COLO668 (cell line): ENCODE data around the gene RPRD1B.

ENCODE experiments used
- DNase-seq: peaks from one replicate; lab custom pipeline; 2025; ENCODE audit not compliant: unreplicated experiment; lab: John Stamatoyannopoulos, UW

Gene RPRD1B, protein sequence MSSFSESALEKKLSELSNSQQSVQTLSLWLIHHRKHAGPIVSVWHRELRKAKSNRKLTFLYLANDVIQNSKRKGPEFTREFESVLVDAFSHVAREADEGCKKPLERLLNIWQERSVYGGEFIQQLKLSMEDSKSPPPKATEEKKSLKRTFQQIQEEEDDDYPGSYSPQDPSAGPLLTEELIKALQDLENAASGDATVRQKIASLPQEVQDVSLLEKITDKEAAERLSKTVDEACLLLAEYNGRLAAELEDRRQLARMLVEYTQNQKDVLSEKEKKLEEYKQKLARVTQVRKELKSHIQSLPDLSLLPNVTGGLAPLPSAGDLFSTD

DNA sequence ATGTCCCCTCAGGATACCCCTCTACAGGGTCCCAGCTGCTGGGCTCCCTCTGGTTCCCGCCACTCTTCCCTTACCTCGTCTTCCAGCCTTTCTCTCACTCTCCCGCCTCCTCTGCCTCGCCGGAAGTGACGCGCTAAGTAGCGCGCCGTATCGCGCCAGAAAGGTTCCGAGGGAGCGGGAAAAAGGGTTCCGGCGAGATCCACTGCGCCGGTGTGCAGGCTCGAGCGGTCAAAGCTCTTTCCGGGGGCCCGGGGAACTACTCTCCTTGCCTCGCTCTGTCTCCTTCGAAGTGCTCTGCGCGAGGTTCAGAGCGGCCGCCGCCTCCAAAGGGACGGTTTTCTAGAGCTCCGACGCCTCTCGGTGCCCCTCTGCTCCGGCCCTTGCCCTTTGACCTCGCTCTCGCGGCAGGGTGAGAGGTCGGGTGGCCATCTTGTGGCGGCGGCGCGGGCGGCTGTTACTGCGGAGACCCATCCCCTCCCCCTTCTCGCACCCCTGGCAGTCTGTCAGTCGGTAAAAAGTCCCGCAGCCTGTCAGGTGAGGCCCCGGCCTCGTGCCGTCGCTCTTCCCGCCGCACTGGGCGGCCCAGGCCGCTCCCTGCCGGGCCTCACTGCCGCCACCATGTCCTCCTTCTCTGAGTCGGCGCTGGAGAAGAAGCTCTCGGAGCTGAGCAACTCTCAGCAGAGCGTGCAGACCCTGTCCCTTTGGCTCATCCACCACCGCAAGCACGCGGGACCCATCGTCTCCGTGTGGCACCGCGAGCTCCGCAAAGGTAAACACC is at the start of gene RPRD1B, which contains the start of gene TTI1:
TSS of gene RPRD1B (plus strand) at position 417 of the 778 bp plus-strand sequence. CDS start at position 619, 202 bp downstream.
TSS of gene TTI1 (minus strand) at position 127 of the 778 bp plus-strand sequence. CDS start 19,640 bp downstream, outside the sequence.
- peak; percentile 95 for DNase-seq

DNA sequence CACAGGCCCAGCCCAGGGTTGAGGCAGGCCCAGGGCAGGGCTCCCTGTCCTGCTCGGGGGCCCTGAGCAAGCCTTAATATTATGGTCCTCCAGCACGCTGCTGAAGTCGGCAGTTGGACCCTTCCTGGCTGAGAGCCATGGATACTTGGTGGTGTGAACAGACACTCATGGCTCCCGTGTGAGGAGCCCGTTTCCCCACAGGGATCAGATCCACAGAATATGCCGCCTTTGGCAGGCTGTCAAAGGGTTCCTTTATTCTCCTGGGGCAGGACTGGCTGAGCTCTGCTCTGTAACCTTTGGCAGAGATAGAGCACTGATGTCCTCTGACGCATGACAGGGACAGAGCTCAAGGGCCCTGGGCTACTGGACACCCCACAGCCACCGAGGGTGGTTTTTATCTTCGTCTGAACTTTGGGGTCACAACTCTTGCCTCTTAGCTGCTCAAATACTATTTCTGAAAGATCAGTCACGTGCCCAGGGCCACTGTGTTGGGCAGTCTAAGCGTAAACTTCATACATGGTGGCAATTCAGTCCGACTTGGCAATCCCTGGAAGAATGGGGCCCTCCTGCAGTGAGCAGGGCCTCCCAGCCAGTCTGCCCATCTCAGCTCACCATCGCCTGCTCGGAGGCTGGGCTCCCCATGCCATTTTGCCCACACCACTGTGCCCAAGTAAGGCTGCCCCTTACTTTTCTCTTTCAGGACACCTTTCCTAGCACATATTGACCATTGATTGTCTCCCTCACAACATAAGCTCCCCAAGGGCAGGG is 49.3 kb upstream of the RPRD1B start:
- DNase-seq: no peak

DNA sequence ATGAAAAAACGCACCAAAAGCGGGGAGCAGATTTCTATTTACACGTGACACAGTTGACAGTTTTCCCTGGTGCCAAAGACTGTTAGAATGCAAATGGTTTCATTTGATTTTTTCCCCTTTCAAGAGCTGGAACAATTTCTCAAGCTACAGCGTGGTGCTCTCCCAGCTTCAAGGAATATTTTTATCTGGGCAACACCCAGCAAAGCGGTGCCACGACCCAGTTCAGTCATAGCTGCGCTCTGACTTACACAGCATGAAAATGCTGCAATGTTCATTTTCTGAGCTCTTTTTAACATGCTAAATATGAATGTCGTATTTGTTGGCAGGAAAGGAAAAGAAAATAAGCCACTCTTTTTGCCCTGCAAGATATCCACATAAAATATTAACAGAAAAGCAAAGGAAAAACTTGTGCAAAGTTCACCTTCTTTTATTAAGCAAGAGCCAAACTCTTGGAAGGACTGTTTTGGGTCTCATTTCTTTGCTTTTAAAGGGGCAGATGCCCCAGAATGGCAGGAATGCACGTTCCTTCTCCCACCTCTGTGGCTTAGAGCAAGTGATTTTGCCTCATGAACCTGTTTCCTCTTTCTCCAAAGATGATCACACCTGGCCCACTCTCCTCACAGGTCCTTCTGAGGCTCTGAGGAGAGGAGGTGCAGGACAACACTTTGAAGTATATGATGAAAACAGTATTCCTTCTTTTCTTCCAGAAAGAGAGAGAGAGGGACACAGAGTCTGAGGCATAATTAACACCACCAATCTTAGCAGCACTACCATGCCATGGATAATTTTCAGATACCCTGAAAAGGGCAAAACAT is 47.3 kb upstream of the RPRD1B start:
- no peak for DNase-seq

DNA sequence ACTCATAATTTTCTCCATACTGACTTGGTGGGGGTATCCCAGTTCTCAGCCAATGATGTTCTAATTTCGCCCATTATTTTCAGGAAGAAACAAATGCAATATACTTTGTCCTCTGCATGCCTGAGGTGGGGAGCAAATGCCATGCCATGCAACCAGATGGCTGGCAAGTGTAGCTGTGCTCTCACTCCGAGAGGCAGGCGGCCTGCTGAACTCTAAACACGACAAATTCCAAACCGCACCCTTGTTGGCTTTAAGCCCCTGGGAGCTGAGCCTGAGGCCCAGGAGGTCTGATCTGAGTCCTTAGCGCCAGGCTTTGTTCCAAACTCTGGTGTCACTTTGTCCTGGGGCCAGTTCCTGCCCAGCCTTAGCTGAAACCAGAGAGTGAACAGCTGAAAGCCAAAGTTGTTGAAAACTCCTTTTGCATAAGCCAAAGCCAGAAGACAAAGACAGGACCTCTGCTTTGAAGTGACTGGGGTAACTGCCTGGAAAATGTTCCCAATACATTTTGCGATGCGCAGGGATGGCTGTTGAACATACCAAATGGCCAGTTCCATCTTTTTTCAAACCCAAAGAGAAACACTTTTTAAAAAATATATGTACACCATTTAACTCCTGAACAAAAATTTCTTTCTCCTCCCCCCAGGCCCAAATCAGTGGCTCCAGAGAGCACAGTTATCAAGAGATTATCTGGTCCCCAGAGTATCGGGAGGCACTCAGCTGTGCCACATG is 46.5 kb upstream of the RPRD1B start:
- no peak for DNase-seq

DNA sequence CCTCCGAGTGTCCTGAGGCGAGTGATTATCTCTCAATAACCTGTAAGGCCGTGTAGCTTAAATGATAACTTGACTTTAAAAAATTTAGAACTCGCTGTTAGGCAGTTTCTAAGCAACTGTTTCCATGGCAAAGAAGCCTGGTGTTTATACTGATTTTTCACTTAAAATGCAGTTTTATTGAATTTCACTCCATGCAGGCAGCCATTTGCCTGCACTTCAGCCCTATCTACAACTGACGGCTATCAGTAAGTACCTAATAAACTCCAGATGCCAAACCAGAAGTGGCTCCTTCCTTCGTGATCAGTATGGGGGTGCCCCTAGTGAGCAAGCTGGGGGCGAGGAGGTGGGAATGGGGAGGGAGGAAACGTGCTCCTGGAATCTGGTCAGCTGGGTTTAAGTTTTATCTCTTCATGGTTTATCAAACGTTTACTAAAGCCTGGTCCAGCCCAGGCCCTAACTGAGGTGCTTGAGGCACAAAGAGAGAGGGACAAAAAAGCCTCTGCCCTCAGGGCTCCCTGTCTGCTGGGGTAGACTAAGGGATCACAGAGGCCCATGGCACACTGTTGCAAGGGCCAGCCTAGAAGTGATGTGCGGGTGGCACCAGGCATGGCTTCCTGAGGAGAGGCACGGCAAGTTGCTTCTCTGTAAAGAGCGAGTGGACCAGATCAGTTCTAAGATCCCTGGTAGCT is 45.8 kb upstream of the RPRD1B start:
- no peak for DNase-seq

DNA sequence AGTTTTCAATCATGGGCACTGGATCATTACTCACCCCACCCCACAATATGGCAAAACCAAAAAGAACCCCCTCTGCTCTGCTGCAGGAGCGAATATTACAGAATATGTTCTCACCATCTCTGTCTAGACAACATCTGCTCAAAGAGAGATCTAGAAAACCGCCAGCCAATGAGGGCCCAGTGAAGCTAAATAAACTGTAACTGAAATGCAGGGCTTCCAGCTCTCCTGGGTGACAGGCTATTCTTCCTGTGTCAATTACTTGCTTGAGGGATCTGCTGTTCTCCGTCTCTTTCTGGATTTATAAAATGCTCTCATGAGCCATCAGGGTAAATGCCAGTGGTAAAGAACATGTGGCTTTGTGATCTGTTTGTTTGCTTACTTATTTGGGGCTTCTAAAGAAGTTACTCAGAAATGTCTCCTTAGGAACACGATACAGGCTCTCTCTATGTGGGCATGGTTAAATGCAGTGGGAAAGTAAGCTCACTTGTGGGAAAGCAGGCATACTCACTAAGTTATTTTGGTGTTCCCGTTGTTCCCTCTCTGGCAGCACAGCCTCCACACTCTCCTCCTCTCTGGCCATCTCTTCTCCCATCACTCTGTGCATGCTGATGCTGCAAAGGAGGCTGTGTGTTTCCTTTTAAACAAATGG is 45.1 kb upstream of the RPRD1B start:
- DNase-seq: no peak

DNA sequence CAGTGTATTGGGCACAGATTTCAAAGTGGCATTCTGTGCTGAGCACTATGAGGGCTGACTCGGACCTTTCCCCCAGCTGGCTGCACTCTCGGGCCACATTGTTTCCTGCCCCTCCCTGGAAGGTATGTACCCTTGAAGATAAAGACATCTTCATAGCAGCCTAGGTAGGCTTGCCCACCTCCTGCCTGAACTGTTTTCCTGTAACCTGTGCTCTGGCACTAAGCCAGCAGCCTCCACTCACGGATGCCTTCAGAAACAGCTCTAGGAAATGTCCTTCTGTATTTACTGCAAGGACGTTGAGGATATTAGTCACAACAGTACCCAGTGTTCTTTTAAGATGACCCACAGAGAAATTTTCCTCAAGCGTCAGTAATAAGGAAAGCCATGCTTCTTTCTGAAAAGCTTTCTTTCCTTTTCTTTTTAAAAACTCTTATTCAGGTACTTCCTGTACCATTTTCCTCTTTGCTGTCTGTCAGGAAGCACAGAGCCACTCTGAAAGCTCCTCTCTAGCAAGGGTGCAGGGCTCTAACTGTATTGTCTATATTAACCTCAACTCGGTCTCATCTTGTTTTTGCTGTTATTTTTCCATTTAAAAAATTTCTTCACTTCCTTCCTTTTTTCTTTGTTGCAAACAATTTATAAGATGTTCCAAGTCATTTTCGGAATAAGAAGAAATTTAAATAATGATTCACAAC is 43.8 kb upstream of the RPRD1B start:
- peak; percentile 51 for DNase-seq

DNA sequence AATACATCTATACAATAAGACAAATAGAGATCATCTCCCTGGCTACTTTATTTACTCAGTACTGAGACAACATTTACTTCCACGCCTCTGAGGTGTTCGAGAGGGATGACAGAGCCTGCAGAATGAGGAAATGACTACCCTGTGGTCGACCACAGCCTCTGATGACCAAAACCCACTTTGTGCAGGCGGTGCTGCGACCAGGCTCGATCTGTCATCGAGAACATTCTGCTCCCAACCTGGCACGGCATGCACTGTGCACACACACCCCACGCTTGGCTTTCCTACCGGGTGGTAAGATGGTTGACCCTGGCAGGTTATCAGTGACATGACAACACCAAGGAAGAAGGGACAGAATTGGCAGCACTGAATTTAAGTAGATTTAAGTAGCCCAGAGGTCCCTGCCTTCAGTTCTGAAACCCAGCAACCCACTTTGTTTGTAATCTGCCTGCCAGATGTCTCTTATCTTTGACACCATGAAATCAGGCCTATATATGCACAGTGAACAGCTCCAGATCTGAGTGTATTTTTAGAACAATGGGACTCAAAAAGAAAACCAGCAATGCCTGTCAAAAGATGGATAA is 42.9 kb upstream of the RPRD1B start:
- DNase-seq: peak; percentile 81

DNA sequence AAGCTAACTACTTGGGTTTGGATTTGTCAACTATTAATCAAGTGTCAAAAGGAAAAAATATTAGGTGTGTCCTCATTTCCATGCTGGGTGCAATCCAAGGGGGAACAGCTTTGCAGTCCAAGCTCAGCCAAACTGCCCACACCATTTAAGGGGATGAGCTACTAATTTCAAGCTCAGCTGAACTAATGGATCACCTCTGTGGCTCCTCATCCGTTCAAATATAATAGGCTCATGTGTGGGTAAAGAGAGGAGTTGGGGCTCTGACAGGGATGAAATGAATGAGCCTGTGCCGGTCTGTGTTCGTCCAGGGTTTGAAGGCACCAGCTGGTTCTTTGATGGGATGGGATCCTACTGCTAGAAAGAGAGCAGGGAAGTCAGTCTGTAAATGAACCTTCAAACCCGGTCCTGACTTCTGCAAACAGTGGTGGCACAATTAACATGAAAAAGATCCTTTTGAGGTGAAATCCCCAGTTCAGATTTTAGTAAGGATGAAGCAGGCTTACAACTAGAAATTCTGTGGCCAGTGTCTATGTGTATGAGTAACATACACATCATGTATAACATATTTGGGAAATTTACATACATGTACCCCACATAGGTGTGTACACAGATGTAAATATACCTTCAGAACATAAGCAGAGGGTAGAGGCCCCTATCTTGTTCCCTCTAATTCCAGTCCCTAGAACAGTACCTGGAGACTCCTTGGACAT is 42.2 kb upstream of the RPRD1B start:
- DNase-seq: no peak

DNA sequence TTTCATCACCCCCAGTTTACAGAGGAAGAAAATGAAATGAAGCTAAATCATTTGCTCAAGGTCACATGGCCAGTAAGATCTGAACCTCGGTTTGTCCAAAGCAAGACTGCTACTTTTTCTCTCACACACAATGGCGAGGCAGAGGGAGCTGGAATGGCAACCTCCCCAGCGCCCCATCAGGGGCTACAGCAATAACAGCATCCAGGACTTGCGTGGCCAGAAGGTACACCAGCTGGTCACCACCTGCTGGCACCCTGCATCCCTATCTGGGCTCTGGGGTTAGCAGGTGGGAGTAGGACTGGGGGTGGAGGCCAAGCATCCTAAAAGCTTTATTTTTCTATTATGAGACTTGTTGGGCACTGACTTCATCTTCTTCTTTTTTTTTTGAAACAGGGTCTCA is 41.6 kb upstream of the RPRD1B start:
- peak; percentile 23 for DNase-seq

DNA sequence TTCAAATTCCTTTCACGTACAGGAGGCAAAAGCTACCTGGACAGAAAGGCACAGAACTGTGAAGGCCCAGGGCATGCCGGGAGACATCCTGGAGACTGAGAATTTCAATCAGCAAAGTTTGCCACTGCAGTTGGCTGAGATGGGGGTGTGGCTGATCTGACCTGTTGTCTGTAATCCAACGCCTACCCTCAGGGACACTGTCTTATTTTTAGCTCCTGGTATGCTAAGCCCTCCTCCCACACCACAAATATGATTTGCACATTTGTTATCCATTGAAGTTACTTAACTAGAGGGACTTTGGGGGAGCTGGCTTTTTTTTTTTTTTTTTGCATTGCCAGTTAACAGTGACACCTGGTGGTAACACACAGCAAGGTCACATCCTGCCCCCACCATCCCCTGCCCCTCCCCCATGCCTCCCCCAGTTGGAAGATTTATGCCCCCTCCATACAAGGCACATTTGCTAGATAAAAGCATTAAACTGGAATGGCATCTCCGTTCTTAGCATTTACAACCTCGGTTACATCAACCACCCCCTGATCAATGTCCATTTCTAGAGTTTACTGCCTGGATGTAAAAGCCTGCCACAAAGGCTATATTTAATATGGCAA is 40.6 kb upstream of the RPRD1B start:
- peak; percentile 12 for DNase-seq

DNA sequence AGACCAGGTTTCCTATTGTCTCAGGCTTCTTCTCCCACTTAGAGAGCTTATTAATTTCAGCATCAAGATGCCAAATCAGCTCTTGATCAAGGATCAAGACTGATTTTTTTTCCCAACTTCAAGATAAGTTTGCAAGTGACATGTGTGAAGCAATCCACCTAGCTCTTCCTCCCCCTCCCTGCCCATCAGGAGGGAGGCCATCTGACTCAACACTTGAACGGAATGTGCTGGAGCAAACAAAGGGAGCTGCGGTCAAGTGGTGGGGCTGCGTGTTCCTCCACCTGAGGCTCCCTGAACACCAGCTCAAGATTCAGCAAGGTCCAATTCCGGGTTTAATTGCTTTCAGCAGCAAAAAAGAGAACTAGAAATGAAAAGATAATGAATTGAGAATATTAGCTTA is 39.0 kb upstream of the RPRD1B start:
- DNase-seq: peak; percentile 17

DNA sequence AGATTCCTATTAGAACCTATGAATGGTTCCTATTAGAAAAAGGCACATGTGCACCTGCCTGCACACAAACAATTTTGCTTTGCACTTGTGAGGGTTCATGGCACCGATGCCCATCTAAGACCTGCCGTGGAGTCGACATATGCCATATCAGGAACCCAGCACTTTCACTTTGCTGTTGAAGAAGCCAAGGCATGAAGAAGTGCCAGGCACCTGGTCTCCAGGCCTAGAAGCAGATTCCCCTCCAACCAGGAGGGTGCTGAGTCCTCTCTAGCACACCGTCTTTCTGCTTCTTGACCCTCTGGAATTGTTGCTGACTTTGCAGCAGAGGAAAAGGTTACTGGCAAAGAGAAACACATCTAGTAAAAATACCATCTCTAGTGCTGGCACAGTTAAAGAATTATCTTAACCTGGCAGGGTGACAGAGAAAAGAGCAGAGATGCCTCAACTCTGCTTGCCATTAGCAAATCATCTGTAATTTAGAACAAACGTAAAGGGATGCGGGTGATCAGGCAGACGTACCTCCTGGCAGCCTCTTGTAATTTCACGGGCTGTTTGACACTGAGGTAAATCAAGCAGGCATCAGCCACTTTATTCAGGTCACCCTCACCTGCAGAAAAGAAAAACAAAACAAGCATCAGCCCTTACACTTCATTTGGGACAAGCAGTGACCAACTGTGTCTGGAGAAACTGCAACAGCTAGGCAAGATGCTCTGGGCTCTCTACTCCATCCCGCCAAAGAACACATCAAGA is 37.5 kb upstream of the RPRD1B start:
- DNase-seq: no peak

DNA sequence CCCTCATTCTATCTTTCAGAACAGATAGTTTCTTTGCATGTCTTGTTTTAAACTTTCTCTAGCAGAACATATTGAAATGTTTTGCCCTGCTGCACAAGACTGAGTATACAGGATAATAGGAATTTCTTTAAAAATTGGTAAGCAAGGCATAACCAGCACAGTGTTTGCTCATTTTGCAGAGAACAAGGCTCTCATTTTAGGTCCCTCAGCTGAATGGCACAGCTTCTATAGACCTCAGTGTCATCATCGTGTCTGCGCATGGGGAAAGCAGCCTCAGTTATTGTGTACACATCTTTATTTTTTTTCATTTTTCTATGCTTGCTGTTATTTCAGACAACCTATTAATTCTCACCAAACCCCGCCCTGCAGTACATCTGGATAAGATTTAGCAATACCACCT is 36.0 kb upstream of the RPRD1B start:
- no peak for DNase-seq

DNA sequence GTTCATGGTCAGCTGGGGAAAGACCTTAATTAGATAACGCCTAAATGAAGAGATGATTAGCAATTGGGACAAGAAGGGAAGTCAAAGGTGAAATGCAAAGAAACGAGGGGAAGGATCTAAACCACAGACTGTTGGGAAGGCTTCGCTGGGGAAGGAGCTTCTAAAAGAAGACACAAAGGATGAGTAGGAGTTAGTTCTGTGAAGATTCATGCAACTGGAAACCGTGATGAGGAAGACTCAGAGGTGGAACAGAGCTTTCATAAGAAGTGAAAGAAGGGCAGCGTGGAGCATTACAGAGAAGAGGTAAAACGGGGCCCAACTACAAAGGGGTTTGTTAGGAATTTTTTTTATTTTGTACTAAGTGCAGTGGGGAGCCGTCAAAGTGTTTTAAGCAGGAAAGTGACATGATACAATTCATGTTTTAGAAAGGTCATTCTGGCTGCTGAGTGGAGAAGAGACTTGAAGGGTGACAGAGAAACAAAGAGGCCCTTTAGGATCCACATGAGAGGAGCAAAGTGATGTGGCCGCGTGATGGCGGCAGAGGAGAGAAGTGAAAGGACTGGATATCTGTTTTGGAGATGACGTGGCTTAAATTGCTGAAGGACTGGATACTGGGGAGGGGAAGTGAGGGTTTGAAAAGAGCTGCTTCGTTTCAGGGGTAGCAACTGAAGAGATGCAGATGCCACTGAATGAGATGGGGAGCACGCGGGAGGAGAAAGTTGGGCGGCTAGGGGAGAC is 33.9 kb upstream of the RPRD1B start:
- DNase-seq: no peak

DNA sequence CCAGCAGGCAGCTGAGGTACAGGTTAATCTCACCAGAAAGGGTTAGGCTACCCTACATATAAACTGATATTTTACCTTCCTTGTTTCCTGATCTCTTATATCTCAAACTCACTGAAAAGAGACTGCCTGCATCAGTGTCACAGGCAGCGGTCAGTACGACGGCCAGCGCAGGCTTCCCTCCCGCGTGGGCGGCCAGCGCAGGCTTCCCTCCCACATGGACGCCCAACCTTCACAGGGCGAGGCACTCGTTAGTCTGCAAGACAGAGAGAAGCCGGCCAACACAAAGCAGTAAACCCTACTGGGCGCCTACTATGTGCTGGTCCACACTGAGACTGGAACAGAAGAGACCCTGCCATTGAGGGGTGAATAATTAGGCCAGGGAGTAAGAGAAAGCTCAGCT is 33.3 kb upstream of the RPRD1B start:
- DNase-seq: no peak
